OCI-LY3 (cell line): Measurements from ENCODE around the gene TRERF1.

Source experiments
- EZH2phosphoT487 ChIP-seq: fragments of 200-600 bp; shearing (Covaris generic); IDR thresholded peaks from 2 replicates; pipeline ENCODE4 v1.6.1; 2018; ENCODE audit warnings: antibody characterized with exemption, mixed run types, low read depth
- TF ChIP-seq, protein P1 (sequence below): fragments of 200-600, 300-600 bp; sonication (generic); IDR thresholded peaks from 2 replicates; pipeline ENCODE4 v1.5.1; 2014; ENCODE audit warnings: antibody characterized with exemption, low read length, low read depth

DNA sequence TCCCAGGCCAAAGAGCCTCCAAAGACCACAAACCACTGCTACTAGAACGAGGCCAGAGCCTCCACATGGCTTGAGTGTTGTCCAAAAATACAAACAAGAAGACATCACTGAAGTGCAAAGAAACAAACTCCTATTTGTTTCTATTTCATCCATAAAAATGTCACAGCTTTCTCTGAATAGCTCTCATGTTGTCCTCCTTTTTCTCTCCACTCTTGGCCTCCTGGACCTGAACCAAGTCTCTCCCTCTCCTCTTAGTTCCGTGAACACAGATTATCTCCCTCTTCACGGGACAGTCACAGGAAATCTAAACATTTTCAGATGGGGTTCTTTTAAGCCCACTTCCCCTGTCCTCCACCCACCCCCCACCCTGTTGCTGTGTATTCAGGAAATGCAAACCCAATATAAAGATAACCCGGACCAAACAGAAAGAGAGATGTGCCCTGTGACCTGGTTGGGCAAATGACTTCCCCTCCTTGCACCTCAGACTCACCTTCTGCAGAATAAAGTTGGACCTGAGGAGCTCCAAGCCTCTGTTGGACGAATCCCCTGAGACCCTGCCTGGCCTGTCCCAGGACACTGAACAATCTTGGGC, 158.2 kb downstream of the TRERF1 start:
- TF ChIP-seq, protein P1, sequence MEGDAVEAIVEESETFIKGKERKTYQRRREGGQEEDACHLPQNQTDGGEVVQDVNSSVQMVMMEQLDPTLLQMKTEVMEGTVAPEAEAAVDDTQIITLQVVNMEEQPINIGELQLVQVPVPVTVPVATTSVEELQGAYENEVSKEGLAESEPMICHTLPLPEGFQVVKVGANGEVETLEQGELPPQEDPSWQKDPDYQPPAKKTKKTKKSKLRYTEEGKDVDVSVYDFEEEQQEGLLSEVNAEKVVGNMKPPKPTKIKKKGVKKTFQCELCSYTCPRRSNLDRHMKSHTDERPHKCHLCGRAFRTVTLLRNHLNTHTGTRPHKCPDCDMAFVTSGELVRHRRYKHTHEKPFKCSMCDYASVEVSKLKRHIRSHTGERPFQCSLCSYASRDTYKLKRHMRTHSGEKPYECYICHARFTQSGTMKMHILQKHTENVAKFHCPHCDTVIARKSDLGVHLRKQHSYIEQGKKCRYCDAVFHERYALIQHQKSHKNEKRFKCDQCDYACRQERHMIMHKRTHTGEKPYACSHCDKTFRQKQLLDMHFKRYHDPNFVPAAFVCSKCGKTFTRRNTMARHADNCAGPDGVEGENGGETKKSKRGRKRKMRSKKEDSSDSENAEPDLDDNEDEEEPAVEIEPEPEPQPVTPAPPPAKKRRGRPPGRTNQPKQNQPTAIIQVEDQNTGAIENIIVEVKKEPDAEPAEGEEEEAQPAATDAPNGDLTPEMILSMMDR, result no peak
- TF ChIP-seq EZH2phosphoT487, result no peak
